CD4-positive, alpha-beta T cell treated with Interferon alpha-2 for 1 hour (primary cell): Measurements from ENCODE around the gene TSHR.
"Not testable (repeated sequence)": the region's sequence is repeated elsewhere in the genome, so short reads cannot be mapped to it uniquely, and the experiment has no call there.

Source experiments
- DNase-seq, 2 donors: peaks; one replicate each; pipeline ENCODE4 v3.0.0-alpha.2; 2020 to 2022

TSHR gene

DNA sequence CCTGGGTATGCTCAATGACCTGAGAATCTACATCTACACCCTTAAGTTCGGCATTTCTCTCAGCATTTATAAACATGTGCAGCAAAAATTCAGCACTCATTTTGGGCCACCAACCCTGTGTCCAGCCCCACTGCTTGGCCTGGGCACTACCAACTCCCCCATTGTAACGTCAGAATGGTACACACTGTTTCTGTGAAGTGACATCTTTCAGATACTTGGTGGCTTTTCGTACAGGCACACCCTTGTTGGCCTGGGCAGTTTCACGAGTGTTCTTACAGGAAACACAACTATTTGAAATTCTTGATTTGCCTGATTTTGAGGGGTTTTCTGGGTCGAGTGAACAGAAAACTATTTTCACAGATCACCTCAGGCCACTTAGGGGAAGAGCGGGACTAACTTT, 46.0 kb downstream of the TSHR start:
- no peak for DNase-seq

DNA sequence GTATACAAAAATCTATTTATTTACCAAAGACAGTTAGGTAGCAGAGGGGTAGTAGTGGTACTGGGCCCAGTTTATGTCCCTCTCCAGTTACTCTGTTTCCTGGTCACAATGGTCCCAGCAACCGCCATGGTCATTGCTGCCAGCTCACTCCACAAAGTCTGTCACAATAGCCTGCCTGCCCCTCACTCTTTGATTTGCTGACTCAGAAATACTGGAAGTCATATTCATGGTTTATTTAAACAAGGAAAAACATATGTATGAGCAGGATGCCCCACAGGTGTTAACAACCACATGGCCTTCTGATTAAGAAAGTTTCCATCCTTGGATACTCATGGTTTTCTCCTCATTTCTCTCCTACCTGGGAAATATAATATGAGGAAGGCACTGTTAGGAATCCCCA, 49.2 kb downstream of the TSHR start:
- DNase-seq = no peak

DNA sequence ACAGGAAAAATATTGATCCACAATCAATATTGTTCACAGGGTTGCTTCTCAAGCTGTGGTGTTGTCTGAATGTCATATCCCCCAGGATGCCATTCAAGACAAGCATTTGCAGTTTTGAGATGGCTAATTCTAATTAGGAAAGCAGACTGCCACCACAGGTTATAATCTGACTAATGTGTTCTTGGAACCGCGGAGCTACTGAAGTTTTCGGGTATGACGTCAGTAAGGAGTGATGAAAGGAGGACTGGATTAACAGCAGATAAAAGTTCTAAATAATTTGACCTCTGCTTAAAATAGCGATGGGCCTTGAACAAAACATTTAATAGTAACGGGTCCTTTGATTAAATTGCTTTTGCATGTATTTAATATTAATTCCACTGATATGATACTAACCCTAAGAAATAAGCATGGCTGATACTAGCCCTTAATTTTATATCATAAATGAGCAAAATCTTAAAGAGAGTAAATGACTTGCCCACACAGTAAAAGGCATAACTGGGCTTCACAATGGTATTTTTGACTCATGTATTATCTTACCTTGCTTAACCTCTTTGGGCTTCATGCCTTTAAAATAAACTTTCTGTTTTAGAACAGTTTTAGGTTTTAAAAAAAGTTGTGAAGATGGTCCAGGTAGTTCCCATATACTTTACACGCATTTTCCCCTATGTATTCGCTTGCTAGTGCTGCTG, 50.3 kb downstream of the TSHR start:
- DNase-seq = no peak

DNA sequence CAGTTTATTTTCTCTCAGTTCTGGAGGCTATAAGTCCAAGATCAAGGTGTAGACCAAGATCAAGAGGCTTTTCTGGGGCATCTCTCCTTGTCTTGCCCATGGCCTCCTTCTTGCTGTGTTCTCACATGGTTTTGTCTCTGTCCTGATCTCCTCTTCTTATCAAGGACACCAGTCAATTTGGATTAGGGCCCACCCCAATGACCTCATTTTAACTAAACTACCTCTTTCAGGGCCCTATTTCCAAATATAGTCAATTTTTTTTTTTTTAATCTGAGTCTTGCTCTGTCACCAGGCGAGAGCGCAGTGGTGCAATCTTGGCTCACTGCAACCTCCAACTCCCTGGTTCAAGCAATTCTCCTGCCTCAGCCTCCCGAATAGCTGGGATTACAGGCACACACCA, 50.8 kb downstream of the TSHR start:
- no peak for DNase-seq

DNA sequence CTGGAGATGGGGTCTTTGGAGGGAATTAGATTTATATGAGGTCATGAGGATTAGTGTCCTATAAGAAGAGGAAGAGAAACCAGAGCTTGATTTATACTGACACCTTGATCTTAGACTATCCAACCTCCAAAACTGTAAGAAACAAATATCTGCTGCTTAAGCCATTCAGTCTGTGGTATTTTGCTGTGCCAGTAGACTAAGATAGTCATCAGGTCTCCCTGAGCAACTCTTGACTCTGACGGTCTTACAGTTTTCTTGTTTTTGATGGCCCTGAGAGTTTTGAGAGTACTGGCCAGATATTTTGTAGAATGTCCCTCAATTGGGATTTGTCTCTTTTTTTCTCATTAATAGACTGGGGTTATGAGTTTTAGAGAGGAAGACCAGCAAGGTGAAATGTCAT, 51.7 kb downstream of the TSHR start:
- DNase-seq = no peak

DNA sequence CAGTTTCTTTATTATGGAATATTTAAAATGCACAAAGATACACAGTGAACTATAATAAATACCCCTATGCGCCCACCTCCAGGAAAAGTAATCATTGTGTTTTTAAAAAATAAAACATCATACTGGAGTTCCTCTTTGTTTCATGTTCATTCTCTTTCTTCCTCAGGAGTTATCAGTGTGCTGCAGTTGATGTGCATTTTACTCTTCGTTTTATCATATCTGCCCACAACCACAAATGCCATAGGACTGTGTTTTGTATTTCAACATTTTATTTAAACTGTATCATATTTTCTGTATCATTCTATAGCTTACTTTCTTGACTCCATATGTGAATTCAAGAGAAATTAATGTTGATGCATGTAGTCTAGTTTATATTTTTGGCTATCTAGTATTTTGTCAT, 53.9 kb downstream of the TSHR start:
- DNase-seq = no peak

DNA sequence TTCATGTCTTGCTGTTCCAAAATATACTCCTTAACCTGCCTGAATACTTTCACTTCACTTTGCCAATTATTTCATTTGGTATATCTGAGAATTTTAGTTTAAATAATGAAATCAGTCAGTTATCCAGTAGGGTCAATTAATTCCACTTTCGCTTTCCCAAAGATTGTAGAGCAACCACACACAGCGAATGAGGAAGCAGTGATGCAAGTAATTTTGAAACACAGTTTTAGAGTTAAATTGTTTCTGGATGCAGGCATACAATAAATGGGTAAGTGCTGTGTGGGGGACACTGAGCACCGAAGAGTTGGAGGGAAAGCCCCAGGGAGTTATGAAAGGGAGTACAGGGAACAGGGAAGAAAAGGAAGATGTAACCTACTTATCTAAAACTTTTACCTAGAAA, 62.8 kb downstream of the TSHR start:
- no peak for DNase-seq

DNA sequence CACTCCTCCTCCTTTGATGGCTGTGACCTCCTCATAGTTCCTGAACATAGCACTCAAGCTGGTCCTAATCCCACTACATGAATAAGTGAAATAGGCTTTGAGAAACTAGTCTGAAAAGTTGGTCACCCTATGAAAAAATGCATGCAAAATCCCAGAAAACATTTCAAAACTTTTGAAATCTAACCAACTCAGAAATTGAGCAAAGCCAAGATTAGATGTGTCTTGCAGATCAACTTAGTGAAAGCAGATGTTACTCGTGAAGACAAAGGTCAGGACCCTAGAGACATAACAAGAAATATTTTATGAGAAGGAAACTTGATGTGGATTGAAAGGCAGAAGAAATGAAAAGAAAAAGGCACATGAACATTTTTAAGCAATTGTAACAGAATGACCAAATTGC, 63.3 kb downstream of the TSHR start:
- no peak for DNase-seq

DNA sequence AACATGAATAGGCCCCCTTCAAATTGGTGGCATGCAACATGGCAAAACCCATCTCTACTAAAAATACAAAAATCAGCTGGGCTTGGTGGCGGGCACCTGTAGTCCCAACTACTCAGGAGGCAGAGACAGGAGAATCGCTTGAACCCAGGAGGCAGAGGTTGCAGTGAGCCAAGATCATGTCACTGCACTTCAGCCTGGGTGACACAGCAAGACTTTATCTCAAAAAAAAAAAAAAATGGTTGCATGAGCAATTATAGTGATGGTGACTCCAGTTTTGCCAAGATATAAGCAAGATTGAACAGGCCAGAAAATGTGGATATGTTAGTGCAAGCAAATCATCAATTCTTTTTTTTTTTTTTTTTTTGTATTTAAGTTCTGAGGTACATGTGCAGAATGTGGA, 63.7 kb downstream of the TSHR start:
- not testable (repeated sequence) for DNase-seq

DNA sequence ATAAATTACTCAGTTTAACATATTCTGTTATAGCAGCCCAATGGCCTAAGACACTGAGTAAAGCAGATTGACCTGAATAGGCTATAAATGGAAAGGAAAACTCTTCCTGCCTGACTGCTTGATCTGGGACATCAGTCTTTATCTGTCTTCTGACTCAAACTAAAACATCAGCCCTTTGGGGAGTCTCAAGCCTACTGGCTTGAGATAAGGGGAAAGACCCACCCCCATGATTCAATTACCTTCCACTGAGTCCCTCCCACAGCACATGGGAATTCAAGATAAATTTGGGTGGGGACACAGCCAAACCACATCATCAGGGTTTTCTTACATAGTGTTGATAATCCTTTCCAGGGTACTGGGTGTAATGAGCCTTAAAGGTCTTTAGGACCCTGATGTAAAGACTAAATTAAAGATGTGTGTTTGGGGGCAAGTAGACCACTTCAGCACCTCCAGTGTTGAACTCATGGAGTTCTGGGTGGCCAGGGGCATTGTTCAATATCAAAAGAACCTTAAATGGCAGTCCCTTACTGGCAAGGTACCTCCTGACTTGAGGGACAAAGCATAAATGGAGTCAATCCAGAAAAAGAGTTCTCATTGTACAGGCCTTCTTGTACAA, 67.8 kb downstream of the TSHR start:
- no peak for DNase-seq

DNA sequence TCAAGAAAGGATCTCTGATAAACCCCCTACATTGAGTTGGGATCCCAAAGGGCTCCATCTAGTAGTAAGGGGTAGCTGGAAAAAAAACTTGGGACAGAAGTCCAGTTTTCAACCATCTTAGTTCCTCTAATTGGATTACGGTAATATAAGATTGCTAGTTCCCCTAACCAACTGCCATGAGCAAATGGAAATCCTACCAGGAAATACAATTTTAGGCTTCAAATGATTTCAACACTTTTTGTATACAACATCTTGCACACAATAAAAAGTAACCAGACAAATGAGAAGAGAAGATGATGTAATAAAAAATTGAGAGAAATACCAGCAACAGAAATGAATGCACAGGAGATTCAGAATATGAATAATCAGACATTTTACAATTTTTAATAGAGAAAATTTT, 73.0 kb downstream of the TSHR start:
- no peak for DNase-seq

DNA sequence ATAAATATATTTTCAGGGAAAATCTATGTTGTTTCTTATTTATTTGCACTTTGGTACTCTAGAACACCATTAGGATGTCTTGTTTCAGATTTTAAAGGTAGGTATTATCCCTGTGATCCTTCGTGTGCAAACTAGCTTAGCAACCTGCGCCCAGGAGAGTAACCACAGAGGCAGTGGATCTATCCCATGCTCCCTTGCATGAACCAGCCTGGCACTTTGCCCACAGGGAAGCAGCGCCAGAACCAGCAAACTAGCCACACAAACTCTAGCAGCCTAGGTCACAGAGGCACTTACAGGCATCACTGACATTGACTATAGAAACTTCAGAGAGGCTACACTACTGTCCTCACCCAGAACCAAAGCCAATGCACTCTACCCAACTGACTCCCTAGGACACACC, 76.1 kb downstream of the TSHR start:
- DNase-seq = no peak

DNA sequence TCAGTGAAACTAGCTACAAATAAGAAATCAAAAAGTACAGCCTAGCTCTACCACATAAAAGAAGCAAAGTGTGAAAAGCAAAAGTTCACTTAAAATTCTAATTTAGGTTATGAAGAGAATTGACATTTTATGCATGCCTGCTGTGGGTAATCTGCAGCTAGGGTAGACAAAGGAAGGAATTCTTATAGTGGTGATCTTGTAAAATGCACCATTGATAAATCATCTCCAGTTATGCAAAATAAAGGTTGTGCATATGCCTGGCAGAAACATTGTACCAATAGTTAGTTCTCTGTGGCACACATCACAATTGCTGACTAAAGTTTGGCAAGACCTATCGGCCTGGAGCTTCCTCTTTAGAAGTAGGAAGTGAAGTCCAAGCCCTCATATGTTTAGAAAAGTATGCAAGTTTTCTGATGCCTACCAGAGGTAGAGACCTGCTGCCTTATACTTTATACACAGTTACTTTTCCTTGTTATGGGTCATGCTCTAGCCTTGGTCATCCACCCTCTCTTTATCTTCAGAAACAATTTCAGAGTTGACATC, 78.3 kb downstream of the TSHR start:
- no peak for DNase-seq

DNA sequence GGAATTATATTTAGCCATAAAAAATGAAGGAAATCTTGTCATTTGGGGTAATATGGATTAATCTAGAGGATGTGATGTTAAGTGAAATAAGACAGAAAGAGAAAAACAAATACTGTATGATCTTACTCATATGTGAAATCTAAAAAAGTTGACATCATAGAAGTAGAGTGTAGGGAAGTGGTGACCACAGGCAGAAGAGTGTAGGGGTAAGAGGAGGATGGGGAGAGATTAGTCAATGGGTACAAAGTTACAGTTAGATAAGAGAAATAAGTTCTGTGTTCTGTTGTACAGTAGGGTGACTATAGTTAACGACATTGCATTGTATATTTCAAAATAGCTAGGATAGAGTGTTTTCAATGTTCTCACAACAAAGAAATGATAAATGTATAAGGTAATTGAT, 87.0 kb downstream of the TSHR start:
- DNase-seq = no peak

DNA sequence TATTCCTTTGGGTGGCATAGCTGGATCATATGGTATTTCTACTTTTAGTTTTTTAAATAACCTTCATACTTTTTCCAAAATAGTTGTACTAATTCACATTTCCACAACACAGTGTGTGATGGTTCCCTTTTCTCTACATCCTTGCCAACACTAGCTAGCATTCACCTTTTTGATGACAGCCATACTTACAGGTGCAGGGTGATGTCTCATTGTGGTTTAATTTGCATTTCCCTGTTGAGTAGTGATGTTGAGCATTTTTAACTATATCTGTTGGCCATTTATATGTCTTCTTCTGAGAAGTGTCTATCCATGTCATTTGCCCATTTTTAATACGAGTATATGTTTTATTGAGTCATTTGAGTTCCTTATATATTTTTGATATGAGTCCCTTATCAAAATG, 96.1 kb downstream of the TSHR start:
- DNase-seq = no peak

DNA sequence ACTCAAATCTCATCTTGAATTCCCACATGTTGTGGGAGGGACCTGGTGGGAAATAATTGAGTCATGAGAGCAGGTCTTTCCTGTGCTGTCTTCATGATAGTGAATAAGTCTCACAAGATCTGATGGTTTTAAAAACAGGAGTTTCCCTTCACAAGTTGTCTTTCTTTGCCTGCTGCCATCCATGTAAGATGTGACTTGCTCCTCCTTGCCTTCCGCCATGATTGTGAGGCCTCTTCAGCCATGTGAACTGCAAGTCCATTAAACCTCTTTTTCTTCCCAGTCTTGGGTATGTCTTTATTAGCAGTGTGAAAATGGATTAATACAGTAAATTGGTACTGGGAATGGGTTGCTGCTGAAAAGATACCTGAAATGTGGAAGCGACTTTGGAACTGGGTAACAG, 98.6 kb downstream of the TSHR start:
- not testable (repeated sequence) for DNase-seq

DNA sequence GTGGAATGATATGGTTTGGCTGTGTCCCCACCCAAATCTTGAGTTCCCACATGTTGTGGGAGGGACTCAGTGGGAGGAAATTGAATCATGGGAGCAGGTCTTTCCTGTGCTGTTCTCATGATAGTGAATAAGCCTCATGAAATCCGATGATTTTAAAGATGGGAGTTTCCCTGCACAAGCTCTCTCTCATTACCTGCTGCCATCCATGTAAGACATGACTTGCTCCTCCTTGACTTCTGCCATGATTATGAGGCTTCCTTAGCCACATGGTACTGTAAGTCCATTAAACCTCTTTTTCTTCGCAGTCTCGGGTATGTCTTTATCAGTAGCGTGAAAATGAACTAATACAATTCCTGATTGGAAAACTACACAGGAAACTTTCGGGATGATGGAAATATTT, 100.5 kb downstream of the TSHR start:
- no peak for DNase-seq

DNA sequence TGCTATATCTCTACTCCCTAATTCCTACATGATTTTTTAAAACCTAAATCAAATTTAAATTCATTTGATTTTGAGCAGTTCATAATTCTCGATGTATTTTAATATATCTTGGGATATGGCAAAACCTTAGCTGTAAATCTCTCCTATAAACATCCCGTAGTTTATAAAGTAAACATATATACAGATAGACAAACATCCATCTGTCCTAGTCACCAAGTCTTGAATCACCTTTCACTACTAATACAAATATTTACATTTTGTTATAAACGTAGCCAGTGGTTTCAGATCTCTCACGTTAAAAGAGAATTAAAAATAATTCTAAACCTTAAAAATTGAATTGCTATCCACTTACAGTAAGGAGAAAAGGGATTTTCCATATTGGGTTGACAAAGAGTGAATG, 107.0 kb downstream of the TSHR start:
- no peak for DNase-seq

DNA sequence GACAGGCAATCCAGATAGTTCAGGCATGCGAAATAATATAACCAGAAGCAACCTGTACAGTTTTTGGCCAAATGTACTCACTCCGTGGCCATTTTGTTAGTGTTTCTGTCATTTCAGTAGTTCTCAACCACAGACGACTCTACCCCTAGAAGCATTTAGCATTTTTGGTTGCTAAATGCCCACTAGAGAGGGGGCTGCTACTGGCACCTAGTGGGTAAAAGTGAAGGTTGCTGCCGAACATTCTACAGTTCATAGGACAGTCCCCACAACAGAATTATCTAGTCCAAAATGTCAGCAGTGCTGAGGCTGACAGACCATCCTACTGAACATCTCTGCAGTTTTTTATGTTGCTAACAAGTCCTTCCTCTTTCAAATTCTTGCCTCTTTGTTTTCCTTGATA, 107.4 kb downstream of the TSHR start:
- DNase-seq = peak in 1 of 2 donors; percentile 3

DNA sequence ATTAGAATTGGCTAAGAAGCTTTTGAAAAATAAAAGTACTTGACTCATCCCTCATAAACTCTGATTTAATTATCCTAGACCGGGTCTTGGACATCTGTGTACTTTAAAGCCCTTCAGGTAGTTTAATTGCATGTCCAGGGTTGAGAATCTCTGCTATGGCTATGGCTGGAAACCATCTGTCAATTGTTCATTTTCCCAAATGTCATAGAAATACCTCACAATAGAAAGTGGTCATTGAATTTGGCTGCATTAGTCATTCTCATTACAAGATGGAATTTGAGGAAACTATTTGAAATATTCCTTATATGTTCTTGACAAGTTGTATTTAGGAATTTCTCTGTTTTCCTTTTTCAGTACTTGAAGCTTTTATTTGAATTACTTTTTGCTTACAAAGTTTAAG, 111.3 kb downstream of the TSHR start:
- DNase-seq = no peak

DNA sequence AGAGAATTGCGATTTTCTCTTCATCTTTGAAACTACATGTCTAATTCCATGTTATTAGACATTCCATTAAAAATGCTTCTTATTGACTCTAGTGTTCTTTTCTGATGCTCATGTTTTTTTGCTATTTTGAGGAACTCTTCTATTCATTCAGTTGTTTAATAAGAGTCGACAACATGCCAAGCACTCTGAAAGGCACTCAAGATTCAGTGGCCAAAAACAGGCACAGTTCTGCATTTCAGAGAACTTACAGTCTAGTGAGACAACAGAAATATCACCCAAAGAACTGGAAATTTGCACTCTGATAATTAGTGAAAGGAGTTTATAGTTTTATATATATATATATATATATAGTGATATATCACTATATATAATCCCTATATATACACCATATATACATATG, 111.7 kb downstream of the TSHR start:
- no peak for DNase-seq

DNA sequence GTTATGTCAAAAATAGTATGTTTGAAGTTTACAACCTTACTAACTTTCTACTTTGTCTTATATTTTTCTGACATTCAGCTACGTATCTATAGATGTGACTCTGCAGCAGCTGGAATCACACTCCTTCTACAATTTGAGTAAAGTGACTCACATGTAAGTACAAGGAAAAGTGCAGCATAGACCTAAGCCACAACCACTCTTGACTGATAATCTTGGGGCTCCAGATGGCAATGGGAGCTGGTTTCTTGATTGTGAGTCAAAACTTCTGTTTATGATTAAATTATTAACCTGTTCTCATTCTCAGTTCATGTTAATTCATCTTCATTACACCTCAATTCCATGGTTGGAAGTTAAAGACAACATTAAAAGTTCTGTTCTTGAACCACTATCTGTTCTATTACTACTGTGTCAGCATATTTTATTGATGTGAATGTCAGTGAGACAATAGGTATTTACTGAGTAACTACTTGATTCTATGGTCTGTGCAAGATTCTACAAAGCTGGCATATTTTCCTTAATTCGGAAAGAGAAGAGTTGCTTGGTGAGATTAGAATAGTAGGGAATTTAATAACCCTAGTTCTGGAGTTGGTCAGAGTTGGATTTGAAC, 112.9 kb downstream of the TSHR start:
- no peak for DNase-seq

DNA sequence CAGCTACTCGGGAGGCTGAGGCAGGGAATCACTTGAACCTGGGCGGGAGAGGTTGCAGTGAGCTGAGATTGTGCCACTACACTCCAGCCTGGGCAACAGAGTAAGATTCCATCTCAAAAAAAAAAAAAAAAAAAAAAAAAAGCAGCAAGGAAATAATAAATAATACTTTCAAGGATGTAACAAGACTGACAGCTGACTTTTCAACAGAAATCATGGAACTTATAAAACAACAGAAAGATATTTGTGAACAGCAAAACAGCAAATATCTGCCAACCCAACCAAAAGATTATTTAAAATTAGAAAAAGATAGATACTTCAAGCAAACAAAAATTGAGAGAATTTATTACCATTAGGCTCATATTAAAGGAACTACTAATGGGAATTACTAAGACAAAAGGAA, 115.1 kb downstream of the TSHR start:
- DNase-seq = no peak

DNA sequence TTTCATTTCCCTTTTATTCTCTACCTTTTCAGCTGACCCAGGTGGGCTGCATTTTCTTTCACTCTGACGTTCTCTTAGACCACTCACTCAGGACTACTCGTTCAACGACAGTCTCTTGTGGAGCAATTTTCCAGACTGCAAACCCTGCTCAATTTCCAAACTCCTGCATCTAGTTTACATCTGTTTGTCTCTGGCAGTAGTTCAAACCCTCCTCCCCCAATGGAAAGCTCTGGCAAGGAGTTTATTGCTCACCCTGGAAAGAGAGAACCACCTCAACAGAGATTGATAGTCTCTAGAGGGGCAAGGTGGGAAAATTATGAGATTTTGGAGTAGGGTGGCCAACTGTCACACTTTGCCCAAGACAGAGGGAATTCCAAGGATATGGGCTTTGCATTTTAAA, 130.2 kb downstream of the TSHR start:
- DNase-seq = no peak

DNA sequence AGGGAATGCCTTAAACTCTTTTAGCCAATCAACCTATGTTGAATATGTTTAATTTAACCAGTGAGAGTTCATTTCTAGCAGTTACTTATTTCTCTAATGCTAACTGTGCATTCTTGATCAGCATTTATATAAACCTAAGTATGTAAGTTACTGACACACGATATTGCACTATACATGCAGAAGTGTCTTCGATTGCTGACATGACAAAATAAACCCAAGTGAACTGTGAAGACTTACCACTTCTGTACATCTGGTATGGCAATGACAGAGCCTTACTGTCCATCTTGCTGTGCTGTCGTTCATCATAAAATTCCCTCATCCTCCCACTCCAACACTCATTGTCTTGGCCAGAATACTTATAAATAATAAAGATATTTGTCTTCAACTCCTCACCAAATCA, 131.8 kb downstream of the TSHR start:
- no peak for DNase-seq
